GM18870 (cell line): ENCODE measurements around the gene TBC1D22A.

Source experiments
- ATAC-seq: cut with Tn5 transposase; IDR thresholded peaks from one replicate; pipeline ENCODE4 v1.9.1; 2021; ENCODE audit warnings: moderate library complexity; ENCODE audit not compliant: unreplicated experiment

Gene TBC1D22A

GRCh38 chr22:46829117-46829891 lies 66.9 kb downstream of the TBC1D22A start:
- no peak for ATAC-seq

GRCh38 chr22:46829941-46830715 lies 67.7 kb downstream of the TBC1D22A start:
- no peak for ATAC-seq

- no peak for ATAC-seq
Observed at GRCh38 chr22:46830841-46831240, 68.4 kb downstream of the TBC1D22A start.

GRCh38 chr22:46833228-46833627 lies 70.8 kb downstream of the TBC1D22A start:
- no peak for ATAC-seq

- ATAC-seq, result no peak
Observed at GRCh38 chr22:46834021-46834737, 71.7 kb downstream of the TBC1D22A start.

- ATAC-seq, result no peak
Observed at GRCh38 chr22:46835288-46835687, 72.8 kb downstream of the TBC1D22A start.

- ATAC-seq, result no peak
Observed at GRCh38 chr22:46835693-46836092, 73.2 kb downstream of the TBC1D22A start.

- no peak for ATAC-seq
Observed at GRCh38 chr22:46841522-46841921, 79.1 kb downstream of the TBC1D22A start.

- ATAC-seq, result no peak
Observed at GRCh38 chr22:46842606-46843005, 80.2 kb downstream of the TBC1D22A start.

- no peak for ATAC-seq
Observed at GRCh38 chr22:46843821-46844255, 81.4 kb downstream of the TBC1D22A start.

- ATAC-seq, result no peak
Observed at GRCh38 chr22:46844606-46845210, 82.3 kb downstream of the TBC1D22A start.

- no peak for ATAC-seq
Observed at GRCh38 chr22:46845296-46846149, 83.1 kb downstream of the TBC1D22A start.

GRCh38 chr22:46846150-46846831 lies 83.8 kb downstream of the TBC1D22A start:
- ATAC-seq, result no peak

GRCh38 chr22:46846832-46847355 lies 84.4 kb downstream of the TBC1D22A start:
- ATAC-seq, result no peak

- no peak for ATAC-seq
Observed at GRCh38 chr22:46848197-46848596, 85.7 kb downstream of the TBC1D22A start.

GRCh38 chr22:46849101-46849500 lies 86.7 kb downstream of the TBC1D22A start:
- ATAC-seq, result no peak

GRCh38 chr22:46849951-46850350 lies 87.5 kb downstream of the TBC1D22A start:
- ATAC-seq, result no peak

- ATAC-seq, result no peak
Observed at GRCh38 chr22:46851311-46851710, 88.9 kb downstream of the TBC1D22A start.

GRCh38 chr22:46851941-46852340 lies 89.5 kb downstream of the TBC1D22A start:
- ATAC-seq, result no peak
